Measurements from ENCODE around the gene SERPINA4.

Gene SERPINA4, protein sequence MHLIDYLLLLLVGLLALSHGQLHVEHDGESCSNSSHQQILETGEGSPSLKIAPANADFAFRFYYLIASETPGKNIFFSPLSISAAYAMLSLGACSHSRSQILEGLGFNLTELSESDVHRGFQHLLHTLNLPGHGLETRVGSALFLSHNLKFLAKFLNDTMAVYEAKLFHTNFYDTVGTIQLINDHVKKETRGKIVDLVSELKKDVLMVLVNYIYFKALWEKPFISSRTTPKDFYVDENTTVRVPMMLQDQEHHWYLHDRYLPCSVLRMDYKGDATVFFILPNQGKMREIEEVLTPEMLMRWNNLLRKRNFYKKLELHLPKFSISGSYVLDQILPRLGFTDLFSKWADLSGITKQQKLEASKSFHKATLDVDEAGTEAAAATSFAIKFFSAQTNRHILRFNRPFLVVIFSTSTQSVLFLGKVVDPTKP

GRCh38 chr14:94560751-94561655 lies at the start of gene SERPINA4:
Gene SERPINA4, plus strand, starts transcription at chr14:94561442. Its CDS starts 2,041 bp downstream, at chr14:94563483.
- no peak for TF ChIP-seq GATA2 (IDR thresholded peaks at IDR 0.05; ENCODE audit: low read depth, low read length)
- TF ChIP-seq GATA3 (IDR thresholded peaks at IDR 0.05; ENCODE audit: low read depth, low read length), result no peak

DNA sequence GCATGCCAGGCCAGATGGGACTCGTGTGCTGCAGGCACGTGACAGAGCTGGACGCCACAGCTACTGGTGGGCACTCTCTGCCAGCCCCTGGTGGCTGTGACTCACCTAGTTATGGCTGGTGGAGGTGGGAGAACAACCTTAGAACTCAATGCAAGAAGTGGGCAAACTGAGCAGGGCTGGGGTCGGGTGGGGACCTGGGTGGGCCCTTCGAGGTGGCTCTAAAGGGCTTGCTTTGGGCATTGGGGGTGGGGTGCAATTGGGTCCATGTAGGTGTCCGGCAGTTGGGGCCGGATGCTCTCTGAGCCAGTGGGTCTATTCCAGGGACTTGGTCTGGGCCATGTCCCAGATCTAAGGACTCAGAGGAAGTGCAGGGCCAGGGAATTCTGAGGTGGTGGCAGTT lies 46.9 kb upstream of the SERPINA4 start:
- TF ChIP-seq GATA3 (IDR thresholded peaks at IDR 0.05; ENCODE audit: low read depth, low read length) (no peak), GATA2 (IDR thresholded peaks at IDR 0.05; ENCODE audit: low read depth, low read length) (no peak)

DNA sequence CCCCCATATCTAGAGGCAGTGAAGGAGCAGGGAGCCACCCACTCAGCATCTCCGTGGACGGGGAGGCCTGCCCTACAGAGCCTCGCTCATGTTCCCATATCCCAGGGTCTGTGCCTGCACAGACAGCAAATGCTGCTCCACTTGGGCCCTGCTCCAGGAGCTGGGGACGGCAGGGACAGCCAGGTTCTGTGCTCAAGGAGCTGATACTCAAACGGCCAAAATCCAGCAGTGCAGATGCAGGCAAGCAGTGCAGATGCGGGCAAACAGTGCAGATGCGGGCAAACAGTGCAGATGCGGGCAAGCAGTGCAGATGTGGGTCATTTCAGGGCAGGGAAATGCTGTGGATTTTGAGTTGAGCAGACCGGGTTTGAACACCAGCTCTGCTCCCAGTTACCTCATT lies 45.8 kb upstream of the SERPINA4 start:
- TF ChIP-seq GATA2 (IDR thresholded peaks at IDR 0.05; ENCODE audit: low read depth, low read length) (no peak), GATA3 (IDR thresholded peaks at IDR 0.05; ENCODE audit: low read depth, low read length) (no peak)

GRCh38 chr14:94515856-94516255 lies 45.4 kb upstream of the SERPINA4 start:
- TF ChIP-seq GATA2 (IDR thresholded peaks at IDR 0.05; ENCODE audit: low read depth, low read length), result no peak
- TF ChIP-seq GATA3 (IDR thresholded peaks at IDR 0.05; ENCODE audit: low read depth, low read length), result no peak

DNA sequence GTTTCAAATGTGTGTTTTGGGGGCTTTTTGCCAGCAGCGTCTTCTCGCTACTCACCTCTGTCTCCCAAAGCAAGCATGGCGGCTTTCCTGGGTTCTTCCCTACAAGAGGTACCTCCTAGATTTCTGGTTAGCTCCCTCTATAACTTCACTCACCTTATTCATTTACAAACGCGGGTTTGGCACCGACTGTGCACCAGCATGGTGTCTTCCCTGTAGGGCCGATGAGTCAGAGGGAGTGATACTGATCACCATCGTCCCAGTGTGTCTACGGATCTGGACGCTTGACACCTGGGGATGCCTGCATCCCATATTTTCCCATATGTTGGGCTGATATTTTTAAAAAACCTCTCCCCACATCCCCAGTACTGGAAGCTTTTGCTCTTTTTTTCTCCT lies 44.0 kb upstream of the SERPINA4 start:
- TF ChIP-seq GATA3 (IDR thresholded peaks at IDR 0.05; ENCODE audit: low read depth, low read length) (no peak), GATA2 (IDR thresholded peaks at IDR 0.05; ENCODE audit: low read depth, low read length) (no peak)

DNA sequence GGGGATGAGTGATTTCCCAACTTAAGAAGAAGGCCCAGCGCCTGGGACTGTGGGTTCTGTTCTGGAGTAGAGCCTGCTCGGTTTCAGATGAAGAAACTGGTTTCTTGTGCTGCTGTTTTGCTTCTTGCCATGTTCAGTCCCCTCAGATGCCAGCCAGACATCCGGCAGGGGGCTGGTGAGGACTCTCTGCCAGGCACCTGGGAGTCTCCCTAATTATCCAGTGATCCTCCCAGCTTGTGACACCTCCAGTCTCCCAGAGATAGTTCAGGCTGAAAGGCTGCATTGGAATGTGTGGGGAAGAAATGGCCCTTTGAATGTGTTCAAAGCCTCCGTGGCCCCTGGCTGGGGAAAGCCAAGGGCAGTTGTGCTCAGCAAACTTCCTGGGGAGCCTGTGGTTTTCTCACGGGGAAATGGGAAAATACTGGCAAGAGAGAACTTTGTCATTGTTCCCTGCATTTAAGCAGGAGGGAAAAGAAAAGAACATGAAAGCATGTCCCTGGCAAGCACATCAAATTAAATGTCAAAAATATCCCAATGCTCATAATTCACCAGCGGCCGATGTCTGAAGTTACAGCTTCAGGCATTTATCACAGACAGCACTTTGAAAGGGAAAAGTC lies 43.5 kb upstream of the SERPINA4 start:
- no peak for TF ChIP-seq GATA2 (IDR thresholded peaks at IDR 0.05; ENCODE audit: low read depth, low read length)

- TF ChIP-seq GATA3 (IDR thresholded peaks at IDR 0.05; ENCODE audit: low read depth, low read length) (no peak), GATA2 (IDR thresholded peaks at IDR 0.05; ENCODE audit: low read depth, low read length) (no peak)
Observed at GRCh38 chr14:94521375-94522114, 39.7 kb upstream of the SERPINA4 start.

DNA sequence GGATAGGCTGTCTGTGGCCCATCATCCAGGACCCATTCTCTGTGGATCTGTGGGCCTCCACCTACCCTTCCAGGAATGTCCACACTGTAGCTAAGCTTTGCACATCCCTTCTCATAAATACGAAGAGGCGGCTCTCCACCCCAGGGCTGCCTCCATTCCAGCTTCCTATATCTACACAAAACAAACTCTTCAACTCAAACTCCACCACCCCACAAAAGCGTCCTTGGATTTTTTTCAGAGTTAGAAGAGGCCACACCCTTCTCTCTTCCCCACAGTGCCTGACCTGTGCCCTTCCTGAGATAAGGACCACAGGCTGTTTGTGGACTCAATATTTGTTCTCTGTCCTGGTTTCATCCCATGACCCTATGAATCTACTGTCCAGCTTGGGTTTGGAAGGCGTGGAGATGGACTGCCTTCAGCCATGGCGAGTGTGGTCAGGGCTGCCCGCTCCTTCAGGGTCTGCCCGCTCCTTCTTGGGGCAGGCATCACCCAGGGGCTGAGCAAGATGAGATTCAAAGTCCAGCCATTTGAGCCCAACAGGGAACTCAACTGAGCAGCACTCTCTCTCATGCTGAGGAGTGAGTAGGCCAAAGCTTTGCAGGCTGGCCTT lies 39.0 kb upstream of the SERPINA4 start:
- TF ChIP-seq GATA3 (IDR thresholded peaks at IDR 0.05; ENCODE audit: low read depth, low read length), result no peak
- no peak for TF ChIP-seq GATA2 (IDR thresholded peaks at IDR 0.05; ENCODE audit: low read depth, low read length)

- no peak for TF ChIP-seq GATA3 (IDR thresholded peaks at IDR 0.05; ENCODE audit: low read depth, low read length)
- TF ChIP-seq GATA2 (IDR thresholded peaks at IDR 0.05; ENCODE audit: low read depth, low read length), result no peak
Observed at GRCh38 chr14:94523265-94523664, 38.0 kb upstream of the SERPINA4 start.

GRCh38 chr14:94524093-94524492 lies 37.1 kb upstream of the SERPINA4 start:
- TF ChIP-seq GATA2 (IDR thresholded peaks at IDR 0.05; ENCODE audit: low read depth, low read length) (no peak), GATA3 (IDR thresholded peaks at IDR 0.05; ENCODE audit: low read depth, low read length) (no peak)

GRCh38 chr14:94531187-94531586 lies 30.1 kb upstream of the SERPINA4 start:
- TF ChIP-seq GATA3 (IDR thresholded peaks at IDR 0.05; ENCODE audit: low read depth, low read length) (no peak), GATA2 (IDR thresholded peaks at IDR 0.05; ENCODE audit: low read depth, low read length) (no peak)

GRCh38 chr14:94532447-94532846 lies 28.8 kb upstream of the SERPINA4 start:
- TF ChIP-seq GATA2 (IDR thresholded peaks at IDR 0.05; ENCODE audit: low read depth, low read length) (no peak), GATA3 (IDR thresholded peaks at IDR 0.05; ENCODE audit: low read depth, low read length) (no peak)

GRCh38 chr14:94535506-94535905 lies 25.7 kb upstream of the SERPINA4 start:
- TF ChIP-seq GATA2 (IDR thresholded peaks at IDR 0.05; ENCODE audit: low read depth, low read length) (no peak), GATA3 (IDR thresholded peaks at IDR 0.05; ENCODE audit: low read depth, low read length) (no peak)
